Measurements from ENCODE around the gene AAK1.

GRCh38 chr2:69438580-69438979, 205.0 kb downstream of the AAK1 start:
- no peak for TF ChIP-seq PRPF4 (IDR thresholded peaks at IDR 0.05; ENCODE audit: low read depth, low read length, poor library complexity, severe bottlenecking)
- no peak for TF ChIP-seq ZNF576 (CRISPR knock-in tag; IDR thresholded peaks at IDR 0.05)
- TF ChIP-seq ZNF124 (CRISPR knock-in tag; IDR thresholded peaks at IDR 0.05) = no peak
- TF ChIP-seq GATAD1 (CRISPR knock-in tag; IDR thresholded peaks at IDR 0.05) = no peak
- no peak for TF ChIP-seq ZNF407 (CRISPR knock-in tag; IDR thresholded peaks at IDR 0.05; ENCODE audit: not compliant biosample characterization)
- TF ChIP-seq ZBTB7A (CRISPR knock-in tag; IDR thresholded peaks at IDR 0.05) = no peak
- no peak for TF ChIP-seq ZNF773 (CRISPR knock-in tag; IDR thresholded peaks at IDR 0.05; ENCODE audit: borderline replicate concordance)
- no peak for TF ChIP-seq GABPA (IDR thresholded peaks at IDR 0.05; ENCODE audit: low read depth, low read length)
- no peak for TF ChIP-seq GABPA (CRISPR knock-in tag; IDR thresholded peaks at IDR 0.05; ENCODE audit: low read depth)
- no peak for TF ChIP-seq EZH2 (conservative IDR thresholded peaks at IDR 0.05; ENCODE audit: low read depth, low read length)
